Thyroid gland (tissue), 4 donors: ENCODE data around the gene GSN.

Source experiments
- CTCF ChIP-seq, 6 experiments: fragments of 200-600 bp in 3 of 6; fragments of 450-650 bp in 3 of 6; sonication (generic) in 3 of 6; IDR thresholded peaks; one replicate each; pipeline ENCODE4 v1.5.1; 2016 to 2019; ENCODE audit warnings: antibody characterized with exemption in 6 of 6, mild to moderate bottlenecking in 2 of 6, inconsistent platforms in 1 of 6, moderate library complexity in 1 of 6
- POLR2A ChIP-seq, 2 donors: fragments of 450-650 bp; IDR thresholded peaks; one replicate each; pipeline ENCODE4 v1.6.1; 2017; ENCODE audit warnings: antibody characterized with exemption in 2 of 2, mild to moderate bottlenecking in 2 of 2, moderate library complexity in 1 of 2

- TF ChIP-seq CTCF (IDR thresholded peaks at IDR 0.05) (no peak), POLR2A (IDR thresholded peaks at IDR 0.05) (peak in 1 of 2 donors; percentile 11)
Observed at GRCh38 chr9:121322037-121322736, 54.2 kb downstream of the GSN start.
